Right hindlimb (tissue), 1 donor: ENCODE results near the gene WDR72.
A peak's percentile ranks its signal among the peaks of the same experiment; 100 is the strongest.
"Not testable (repeated sequence)": the region's sequence is repeated elsewhere in the genome, so short reads cannot be mapped to it uniquely, and the experiment has no call there.

Experiments
- DNase-seq: peaks from one replicate; pipeline ENCODE4 v3.0.0-alpha.2; 2018

The WDR72 gene

DNA sequence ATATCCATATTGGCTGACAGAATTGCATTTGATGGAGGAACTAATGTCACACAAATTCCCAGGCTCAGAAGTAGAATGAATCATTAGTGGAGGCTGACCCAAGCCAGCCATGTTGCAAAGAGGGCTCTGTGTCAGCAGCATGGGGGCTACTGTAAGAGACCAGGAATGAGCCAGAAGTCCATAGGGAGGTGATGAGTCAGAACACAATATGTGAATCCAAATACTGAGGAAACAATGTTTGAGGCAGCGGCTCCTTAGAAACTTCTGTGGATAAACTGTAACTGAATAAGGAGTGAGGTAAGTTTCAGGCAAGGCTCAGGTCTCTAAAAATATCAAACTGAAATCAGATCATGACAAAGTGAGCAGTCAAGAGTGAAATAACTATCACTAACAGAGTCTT, 170.7 kb downstream of the WDR72 start:
- no peak for DNase-seq

DNA sequence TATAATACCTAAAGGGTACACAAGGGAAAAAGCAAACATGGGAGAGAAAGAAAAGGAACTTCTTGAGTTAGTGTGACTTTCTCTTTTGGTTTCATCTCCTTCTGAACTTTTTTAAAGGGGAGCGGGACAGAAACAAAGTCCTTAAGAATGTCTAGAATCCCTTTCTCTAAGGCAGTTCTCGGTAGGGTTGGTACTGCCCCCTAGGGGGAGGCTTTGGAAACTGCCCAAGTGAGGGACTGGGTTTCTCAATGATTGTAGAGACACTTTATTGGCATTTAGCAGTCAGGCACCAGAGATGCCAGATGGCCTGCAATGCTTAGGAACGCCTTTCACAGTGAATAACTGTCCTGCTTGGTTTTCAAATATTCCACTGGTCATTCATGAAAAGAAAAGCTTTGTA, 172.7 kb downstream of the WDR72 start:
- DNase-seq, result no peak

DNA sequence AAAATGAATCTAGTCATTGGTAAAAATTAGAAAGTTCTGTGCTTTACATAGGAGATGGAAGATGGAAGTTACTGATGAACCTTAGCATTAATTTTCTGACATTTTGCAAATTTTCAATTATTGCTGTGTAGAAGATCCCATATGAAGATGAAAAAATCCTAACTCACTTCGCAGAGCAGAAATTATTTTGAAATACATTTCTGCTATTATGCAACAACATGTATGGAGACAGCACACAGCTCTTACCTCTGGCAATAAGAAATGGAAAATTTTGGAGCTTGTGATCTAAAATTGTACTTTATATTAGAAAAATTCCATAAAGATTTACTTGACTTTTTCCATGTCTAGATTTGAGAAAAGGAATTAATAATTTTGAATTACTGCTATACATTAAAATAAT, 177.9 kb downstream of the WDR72 start:
- no peak for DNase-seq

DNA sequence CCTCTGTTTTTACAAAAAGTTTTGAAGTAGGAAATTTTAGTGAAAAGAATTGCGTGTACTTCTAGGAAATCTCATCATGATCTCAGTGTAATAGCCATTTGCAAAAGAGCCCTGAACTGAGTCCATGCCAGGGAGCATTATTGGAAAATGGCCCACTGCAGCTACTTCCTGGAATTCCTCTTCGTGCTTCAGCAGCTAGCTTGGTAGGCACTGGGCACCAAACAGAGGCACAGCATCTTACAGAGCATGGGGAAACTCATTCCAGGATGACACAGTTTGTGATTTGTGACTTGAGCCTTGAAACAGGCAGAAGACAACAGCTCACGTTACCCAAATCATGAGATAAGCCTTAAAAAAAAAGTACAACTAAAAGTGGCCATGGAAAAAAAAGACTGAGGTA, 179.1 kb downstream of the WDR72 start:
- DNase-seq, result peak; percentile 22

DNA sequence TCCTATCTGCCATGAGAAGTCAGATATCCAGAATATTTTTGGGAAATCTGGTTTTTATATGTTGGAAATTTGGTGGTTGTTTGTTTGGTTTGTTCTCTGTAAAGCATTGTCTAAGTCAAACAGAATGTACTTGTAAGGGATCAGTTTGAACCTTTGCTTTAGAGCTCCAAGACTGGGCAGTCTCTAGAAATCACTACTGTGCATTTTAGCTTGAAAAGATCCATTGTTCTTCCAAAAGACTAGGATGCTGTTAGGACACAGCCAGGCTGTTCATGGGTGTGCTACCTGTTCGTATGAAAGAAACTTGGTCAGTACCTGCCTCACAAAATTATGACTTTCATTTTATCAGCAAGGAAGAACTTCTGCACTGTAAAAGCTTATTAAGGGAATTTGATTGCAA, 182.6 kb downstream of the WDR72 start:
- DNase-seq, result no peak

DNA sequence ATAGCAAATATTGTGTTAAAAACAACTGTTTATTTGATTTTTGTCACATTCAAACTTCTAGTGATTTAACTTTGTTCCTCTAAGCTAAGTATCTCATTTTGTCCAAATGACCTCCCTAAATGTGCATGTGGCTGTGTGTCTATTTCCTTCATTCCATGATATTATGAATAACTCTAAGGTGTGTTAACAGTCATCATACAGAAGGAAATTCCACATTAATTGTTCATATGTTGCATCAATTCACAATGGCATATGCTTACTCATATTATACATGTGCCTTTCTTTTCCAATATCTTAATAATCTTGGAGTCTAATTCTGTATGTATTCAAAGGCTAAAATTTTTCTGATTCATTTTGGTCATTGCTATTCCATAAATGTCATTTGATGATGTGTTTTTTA, 186.4 kb downstream of the WDR72 start:
- no peak for DNase-seq

DNA sequence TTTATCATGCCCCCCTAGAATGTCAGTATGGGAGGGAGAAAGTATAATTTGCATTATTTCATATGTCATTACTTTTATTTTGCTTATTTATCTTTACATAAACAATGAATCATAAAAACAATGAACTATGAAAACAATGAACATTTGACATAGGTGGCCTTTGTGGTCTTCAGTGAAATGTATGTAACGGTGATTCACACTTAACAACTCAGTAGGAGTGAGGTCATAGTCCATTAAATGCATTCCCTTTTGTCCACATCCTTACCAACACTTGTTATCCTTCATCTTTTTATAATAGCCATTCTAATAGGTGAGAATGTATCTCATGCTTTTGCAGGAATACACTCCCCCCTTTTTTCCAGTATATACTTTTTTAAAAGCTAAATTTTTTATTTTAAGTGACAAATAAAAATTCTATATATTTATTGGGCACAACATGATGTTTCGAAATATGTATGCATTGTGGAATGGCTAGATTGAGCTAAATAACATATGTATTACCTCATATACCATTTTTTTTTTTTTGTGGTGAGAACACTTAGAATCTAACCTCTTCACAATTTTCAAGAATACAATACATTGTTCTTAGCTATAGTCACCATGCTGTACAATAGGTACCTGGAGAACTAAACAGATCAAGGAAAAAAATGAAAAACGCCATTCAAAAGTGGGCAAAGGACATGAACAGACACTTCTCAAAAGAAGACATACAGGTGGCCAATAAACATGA, 189.5 kb downstream of the WDR72 start:
- DNase-seq, result no peak

DNA sequence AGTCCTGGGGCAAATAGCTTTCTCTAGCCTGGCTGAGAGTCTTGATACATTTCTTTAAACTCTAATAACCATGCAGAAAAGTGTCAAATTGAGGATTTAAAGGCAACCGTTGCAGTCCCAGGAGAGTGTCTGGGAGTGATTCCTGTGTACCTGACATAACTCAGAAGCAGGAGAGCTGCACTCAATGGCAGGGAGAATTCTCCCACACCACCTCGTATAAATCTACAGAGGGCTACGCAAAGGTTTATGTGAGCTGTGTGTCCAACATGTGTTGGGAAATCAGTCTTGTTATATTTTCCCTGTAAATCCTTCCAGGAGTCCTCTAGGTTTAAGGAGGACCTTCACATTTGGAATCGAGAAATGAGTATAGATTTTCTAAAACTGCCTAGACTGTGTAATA, 192.6 kb downstream of the WDR72 start:
- no peak for DNase-seq

DNA sequence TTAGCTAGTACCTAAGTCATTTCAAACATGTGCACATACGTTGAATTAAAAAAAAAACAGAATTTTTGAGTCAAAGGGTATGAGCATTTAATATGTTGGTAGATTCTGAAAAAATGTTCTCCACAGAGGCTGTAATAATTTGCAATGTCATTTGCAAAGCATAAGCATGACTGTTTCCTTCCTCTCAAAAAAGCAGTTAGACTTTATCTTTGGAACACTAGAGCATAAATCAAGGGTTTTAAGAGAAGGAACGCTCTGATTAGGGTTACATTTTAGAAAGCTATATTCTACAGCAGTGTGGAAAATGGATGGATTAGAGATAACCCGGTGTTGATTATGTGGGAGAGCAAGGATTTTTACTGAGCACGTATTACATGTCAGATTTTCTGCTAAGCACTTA, 193.7 kb downstream of the WDR72 start:
- no peak for DNase-seq

DNA sequence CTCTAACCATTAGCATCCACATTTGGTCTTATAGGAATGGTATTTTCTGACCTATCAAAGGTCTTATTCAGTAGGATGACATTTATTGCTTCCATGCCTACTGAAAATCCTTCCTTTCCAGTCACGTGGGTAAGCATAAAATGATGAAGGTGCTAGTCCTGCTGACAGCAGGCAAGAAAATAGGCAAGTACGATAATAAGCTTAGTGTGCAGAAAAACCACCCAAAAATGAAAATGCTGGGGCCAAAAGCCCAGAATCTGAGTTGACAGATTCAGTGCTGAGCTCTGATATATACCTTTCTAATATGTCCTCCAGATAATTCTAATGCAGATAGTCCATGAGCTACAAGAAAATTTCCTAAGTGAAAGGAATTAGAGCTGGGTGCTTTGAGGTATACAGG, 194.8 kb downstream of the WDR72 start:
- no peak for DNase-seq

DNA sequence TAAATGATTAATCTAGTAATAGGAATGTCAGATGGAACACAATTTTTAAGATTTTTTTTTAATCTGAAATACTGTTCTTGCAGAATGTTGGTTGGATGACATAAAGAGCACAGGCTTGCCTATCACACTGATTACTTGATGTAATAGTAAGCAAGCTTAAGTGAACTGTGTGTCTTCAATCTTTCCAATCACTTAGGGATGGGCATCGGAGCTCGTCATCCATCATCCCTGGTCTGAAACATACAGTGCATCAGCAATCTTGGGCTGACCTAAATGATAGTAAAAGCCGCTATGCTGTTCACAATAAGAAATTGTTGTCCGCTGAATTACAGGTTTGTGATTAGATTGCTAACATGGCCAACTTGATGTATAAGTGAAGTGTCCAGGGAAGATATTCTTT, 195.8 kb downstream of the WDR72 start:
- DNase-seq, result no peak

DNA sequence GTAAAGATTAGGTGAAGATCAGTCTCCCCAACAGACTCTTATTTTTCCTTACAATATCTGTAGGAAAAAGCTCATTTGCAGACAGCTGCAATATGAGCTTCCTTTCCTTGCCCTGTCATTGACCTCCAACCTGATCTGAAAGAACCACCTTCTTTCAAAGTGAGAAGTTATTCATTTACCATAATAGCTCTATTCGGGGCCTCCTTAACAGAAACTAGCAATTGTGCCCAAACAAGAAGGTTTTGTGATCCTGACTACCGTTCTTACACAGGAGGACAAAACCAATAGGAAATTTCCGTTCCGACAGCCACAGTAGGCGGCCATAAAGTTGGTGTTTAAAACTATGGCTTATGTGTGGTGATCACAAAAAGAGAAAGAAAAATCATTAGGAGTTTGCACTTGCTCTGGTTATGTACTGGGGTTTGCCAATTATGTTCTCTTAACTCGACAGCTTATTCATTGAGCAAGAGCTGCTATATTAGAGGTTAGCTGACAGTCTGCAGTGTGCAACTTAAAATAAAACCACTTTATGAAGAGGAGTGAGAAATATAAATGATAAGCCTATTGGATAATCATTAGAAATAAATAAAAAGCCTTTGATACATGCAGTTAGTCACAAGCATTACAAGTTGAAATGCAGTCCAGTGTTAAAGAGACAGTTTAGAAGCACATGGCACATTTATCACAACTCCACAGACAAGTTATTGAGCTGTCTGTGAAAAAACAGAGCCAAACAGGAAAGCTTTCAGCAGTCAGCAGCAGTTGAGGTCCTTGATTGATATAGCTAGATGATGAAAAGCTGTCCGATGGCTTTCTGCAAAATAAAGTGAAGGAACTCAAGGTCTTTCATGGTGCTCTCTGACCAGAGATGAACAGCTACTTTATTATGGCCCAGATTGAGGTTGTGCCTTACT, 199.8 kb downstream of the WDR72 start:
- no peak for DNase-seq

DNA sequence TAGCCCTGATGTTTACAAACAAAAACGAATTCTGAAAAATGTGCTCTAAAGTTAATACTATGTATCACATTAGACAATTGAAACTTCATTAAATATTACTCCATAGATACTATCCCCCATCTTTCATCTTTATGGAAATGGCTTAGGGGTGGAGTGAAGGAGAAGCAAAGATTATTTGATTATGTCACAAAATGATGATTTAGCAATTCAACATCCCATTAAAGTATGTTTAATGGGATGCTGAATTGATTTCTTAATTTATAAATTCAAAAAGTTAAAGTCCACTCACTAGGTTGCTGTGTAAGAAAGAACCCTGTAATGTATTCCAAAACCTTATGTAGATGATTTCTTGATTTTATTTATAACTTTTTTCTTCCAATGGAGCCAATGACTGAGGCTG, 201.1 kb downstream of the WDR72 start:
- no peak for DNase-seq

DNA sequence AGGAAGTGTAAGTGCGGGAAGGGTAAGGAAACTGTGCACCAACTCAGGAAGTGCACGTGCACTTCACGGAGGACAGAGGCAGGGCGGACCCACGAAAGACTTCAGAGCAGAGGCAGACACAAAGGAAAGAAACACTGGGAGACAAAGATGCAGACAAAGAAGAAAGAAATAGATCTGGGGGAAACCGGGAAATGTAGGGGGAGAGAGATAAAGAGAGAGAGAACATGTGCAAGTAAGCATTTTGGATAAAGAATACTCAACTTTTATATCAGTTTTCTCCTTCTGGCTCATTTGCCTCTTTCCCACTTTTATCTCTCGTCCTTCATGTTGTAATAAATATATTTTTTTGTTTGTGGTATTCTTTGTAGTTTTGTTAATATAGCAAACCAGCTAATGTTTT, 204.2 kb downstream of the WDR72 start:
- DNase-seq, result no peak

DNA sequence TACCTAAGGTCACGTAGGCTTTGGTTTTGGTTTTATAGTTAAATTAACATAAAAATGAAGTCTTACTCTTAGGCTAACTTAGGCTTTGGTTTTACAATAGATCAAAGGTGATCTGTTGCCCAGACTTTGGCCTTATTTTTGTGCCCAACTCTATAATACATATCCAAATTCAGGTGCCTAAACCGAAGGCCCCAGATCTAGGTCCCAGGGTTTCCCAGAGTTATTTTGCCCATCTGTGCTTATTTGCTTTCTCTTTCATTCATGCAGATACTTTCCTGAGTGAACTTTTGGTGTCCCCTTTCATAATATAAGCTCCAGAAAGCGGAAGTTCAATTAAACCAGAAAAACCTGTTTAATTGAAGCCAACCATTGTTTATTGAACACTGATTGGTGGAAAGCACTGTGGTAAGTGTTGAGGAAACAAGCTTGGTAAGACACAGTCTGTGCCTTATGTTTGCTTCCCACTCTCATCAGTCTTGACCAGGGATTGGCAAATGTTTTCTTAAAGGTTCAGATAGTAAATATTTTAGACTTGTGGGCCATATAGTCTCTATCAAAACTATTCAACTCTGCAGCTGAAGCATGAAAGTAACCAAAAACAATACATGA, 209.7 kb downstream of the WDR72 start:
- no peak for DNase-seq

DNA sequence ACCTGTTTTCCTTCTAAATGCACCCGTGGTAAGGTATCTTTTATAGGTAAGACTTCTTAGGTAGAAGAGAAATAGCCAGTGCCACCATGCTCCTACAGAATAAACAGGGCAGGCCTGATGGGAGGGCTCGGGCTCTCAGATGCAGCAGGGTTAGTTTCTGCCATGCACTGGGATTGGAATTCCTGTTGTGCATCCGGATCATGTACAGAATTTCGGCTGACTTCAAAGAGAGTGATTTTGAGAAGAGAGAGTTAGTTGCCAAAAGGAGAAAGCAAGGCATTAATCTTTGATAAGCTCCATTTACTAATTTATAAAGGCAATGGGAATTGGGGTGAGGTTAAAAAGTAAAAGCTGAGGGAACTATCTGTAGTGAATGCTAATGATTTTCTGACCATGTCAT, 211.2 kb downstream of the WDR72 start:
- DNase-seq, result no peak

DNA sequence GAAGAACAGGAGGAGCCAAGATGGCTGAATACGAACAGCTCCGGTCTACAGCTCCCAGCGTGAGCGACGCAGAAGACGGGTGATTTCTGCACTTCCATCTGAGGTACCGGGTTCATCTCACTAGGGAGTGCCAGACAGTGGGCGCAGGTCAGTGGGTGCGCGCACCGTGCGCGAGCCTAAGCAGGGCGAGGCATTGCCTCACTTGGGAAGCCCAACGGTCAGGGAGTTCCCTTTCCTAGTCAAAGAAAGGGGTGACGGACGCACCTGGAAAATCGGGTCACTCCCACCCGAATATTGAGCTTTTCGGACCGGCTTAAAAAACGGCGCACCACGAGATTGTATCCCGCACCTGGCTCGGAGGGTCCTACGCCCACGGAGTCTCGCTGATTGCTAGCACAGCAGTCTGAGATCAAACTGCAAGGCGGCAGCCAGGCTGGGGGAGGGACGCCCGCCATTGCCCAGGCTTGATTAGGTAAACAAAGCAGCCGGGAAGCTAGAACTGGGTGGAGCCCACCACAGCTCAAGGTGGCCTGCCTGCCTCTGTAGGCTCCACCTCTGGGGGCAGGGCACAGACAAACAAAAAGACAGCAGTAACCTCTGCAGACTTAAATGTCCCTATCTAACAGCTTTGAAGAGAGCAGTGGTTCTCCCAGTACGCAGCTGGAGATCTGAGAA, 218.7 kb downstream of the WDR72 start:
- not testable (repeated sequence) for DNase-seq

DNA sequence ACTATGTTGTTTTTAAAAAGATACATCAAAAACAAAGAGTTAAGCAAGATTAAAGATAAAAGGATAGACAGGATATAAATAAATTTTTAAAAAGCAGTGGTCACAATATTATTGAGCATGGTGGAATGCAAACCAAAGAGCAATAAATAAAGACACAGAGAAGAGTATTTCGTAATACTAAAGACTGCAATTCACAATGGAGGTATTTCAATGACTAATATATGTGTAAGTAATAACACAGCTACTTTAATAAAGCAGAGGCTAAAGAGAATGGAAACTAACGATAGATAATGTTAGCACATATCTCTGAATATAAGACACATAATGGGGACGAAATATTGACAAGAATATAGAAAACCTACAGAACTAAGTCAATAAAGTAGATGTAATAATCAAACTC, 219.6 kb downstream of the WDR72 start:
- DNase-seq, result no peak

DNA sequence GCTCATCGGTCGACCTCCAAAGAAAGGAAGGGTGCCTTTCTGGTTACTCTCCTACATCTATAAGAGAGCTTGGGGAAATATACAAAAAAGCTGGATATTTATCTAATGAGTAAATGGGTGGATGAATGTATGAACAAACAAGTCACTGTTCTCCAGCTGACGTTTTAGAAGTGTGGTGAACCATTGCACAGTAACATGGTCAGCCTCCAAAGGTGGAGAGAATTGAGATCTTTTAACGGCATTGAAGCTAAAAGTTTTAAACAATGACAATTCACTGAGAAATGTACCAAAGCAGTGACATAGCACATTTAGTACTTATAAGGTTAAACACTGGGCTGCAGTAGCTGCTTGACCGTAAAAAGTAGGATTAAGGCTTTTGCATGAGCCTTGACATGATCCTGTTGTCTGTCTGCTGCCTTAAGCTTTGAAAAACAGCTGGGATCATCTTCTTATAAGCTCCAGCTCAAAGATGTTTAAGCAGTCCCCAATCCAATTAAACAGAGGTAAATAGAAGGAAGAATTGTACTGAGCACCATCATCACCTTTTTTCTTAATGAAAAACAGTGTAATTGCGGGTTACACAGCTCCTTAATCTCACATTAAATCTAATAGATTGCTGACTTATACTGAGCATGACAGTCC, 222.9 kb downstream of the WDR72 start:
- DNase-seq, result no peak

DNA sequence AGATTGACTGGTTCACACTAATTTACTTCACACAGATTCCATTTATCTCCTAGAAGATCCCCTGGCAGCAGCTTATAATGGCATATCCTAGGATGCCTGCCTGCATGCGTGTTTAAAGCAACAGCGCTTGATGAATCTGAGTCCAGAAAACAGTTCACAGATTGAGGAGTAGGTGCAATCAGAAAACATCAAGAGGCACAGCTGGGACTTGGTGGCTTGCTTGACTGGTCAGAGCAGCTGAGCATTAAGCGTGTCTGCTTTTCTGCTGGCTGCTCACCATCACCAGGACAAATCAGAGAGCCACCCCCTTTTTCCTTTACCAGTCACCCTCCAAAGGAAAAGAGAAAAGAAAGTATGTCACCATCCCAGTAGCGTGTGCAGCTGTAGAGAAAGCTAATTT, 223.6 kb downstream of the WDR72 start:
- no peak for DNase-seq

DNA sequence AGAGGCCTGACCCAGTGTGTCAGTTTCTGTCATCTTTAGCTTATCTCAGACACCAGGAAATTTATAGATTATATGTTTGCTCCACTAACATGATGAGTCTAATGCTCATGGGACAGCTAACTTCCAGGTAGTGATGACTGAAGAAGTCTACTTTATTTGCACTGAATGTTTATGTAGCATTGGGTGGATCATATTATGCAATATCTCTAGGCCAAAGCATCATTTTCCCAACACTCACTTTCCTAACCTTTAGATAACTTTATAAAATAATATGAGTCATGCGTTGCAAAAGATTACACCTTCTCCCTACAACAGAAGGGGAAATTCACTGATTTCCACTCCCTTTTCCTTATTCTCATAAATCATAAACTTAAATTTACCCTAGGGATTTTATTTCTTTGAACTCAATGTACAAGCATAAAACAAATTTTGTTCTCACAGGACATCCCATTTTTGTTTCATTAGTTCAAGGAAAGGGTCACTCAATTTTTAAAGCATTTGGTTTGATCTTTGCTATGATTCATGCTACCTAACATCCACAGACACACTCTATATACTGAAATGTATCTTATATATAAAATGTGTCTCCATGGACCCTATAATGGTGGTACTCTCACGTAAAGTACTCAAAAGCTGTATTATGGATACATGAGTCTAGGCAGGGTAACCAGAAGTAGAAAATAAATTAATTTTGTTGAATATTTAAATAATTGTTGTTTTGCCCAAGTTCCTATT, 225.2 kb downstream of the WDR72 start:
- no peak for DNase-seq

DNA sequence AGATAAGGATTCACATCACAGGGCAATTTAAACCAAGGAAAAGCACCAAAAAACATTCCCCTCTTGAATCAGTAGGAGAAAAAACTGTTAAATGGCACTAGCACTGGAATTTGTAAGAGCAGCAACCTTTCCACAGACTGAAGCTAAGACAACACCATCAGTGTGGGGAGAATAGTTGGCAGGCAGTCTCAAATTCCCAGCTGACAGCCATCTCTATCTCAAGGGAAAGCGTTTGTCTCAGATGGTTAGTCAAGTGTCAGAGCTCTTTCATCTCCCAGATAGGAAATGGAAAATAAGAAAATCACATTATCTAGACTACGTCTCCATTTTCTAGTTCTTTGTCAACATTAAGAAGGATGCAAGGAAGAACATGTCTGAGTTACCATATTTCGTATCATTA, 228.7 kb downstream of the WDR72 start:
- no peak for DNase-seq
